Measurements from ENCODE around the gene ARID1B. TPM values are rescaled to one million over a fixed set of nuclear protein-coding genes. Genes with fewer than 3 reads are reported as not detected.

Gene ARID1B
- total RNA-seq, 1 experiment from 2014 or later: 58.8 TPM

- ChIA-PET POLR2A (interaction anchor here (0.5 kb wide), 1 partner anchor 108 kb away, joined by 4 read pairs; no protein-coding TSS in a partner anchor), CTCF (no interaction called here)
- Histone ChIP-seq H3K4me1 (no peaks in the 10 kb centered on the region), H3K4me3 (ENCODE audit: low read depth, low read length) (no peak overlapping the region), H3K27me3 (replicated peaks; ENCODE audit: control insufficient read depth, insufficient read depth, low read length) (no peaks in the 10 kb centered on the region), H3K36me3 (ENCODE audit: control insufficient read depth, insufficient read depth, low read length) (no peaks in the 10 kb centered on the region), H3K9me3 (no peaks in the 10 kb centered on the region)
- Mint-ChIP-seq H3K4me1 (ENCODE audit: low read depth, unreplicated experiment) (no peaks in the 10 kb centered on the region), H3K27me3 (ENCODE audit: insufficient read depth, unreplicated experiment) (no peaks in the 10 kb centered on the region), H3K27ac (ENCODE audit: unreplicated experiment) (no peak overlapping the region), H3K4me3 (ENCODE audit: unreplicated experiment) (no peak overlapping the region), H3K36me3 (ENCODE audit: insufficient read depth, unreplicated experiment) (peaks cover 36% of the 10 kb centered on the region), H3K9me3 (ENCODE audit: unreplicated experiment) (no peaks in the 10 kb centered on the region)
- TF ChIP-seq CTCF (IDR thresholded peaks at IDR 0.05; ENCODE audit: insufficient read depth in 1 of 2, low read depth in 1 of 2, low read length in 1 of 2, severe bottlenecking in 1 of 2, unreplicated experiment in 1 of 2): no peak
- BruUV-seq (replicated peaks): no TSS peak
- no peak for DNase-seq
- intact Hi-C loops (cut with micrococcal nuclease; ENCODE audit: unreplicated experiment): no loop called here
These were observed 395.1 kb downstream of the ARID1B start for GRCh38 chr6:157172231-157172701.

- BruUV-seq (replicated peaks): no TSS peak
- no peak overlapping the region for H3K4me3 Mint-ChIP-seq (ENCODE audit: unreplicated experiment)
- no peaks in the 10 kb centered on the region for H3K4me1 Mint-ChIP-seq (ENCODE audit: low read depth, unreplicated experiment)
- no peak for DNase-seq
- H3K9me3 ChIP-seq: no peaks in the 10 kb centered on the region
- H3K36me3 Mint-ChIP-seq (ENCODE audit: insufficient read depth, unreplicated experiment): peaks cover 29% of the 10 kb centered on the region
- ChIA-PET CTCF (no interaction called here), POLR2A (interaction anchor here (0.5 kb wide), 1 partner anchor 109 kb away, joined by 4 read pairs; no protein-coding TSS in a partner anchor)
- no peaks in the 10 kb centered on the region for H3K27me3 ChIP-seq (replicated peaks; ENCODE audit: control insufficient read depth, insufficient read depth, low read length)
- no peaks in the 10 kb centered on the region for H3K36me3 ChIP-seq (ENCODE audit: control insufficient read depth, insufficient read depth, low read length)
- H3K27me3 Mint-ChIP-seq (ENCODE audit: insufficient read depth, unreplicated experiment): no peaks in the 10 kb centered on the region
- H3K9me3 Mint-ChIP-seq (ENCODE audit: unreplicated experiment): no peaks in the 10 kb centered on the region
- no peak overlapping the region for H3K4me3 ChIP-seq (ENCODE audit: low read depth, low read length)
- no peaks in the 10 kb centered on the region for H3K4me1 ChIP-seq
- no peak for TF ChIP-seq CTCF (IDR thresholded peaks at IDR 0.05; ENCODE audit: insufficient read depth in 1 of 2, low read depth in 1 of 2, low read length in 1 of 2, severe bottlenecking in 1 of 2, unreplicated experiment in 1 of 2)
- no peak overlapping the region for H3K27ac Mint-ChIP-seq (ENCODE audit: unreplicated experiment)
- intact Hi-C loops (cut with micrococcal nuclease; ENCODE audit: unreplicated experiment): no loop called here
These were observed 395.8 kb downstream of the ARID1B start for GRCh38 chr6:157172830-157173536.

- no peak for DNase-seq
- Histone ChIP-seq H3K4me1 (no peaks in the 10 kb centered on the region), H3K27me3 (replicated peaks; ENCODE audit: control insufficient read depth, insufficient read depth, low read length) (no peaks in the 10 kb centered on the region), H3K4me3 (ENCODE audit: low read depth, low read length) (no peak overlapping the region), H3K36me3 (ENCODE audit: control insufficient read depth, insufficient read depth, low read length) (no peaks in the 10 kb centered on the region), H3K9me3 (no peaks in the 10 kb centered on the region)
- Mint-ChIP-seq H3K27me3 (ENCODE audit: insufficient read depth, unreplicated experiment) (no peaks in the 10 kb centered on the region), H3K36me3 (ENCODE audit: insufficient read depth, unreplicated experiment) (peaks cover 27% of the 10 kb centered on the region), H3K4me1 (ENCODE audit: low read depth, unreplicated experiment) (no peaks in the 10 kb centered on the region), H3K4me3 (ENCODE audit: unreplicated experiment) (no peak overlapping the region), H3K27ac (ENCODE audit: unreplicated experiment) (no peak overlapping the region), H3K9me3 (ENCODE audit: unreplicated experiment) (no peaks in the 10 kb centered on the region)
- no peak for TF ChIP-seq CTCF (IDR thresholded peaks at IDR 0.05; ENCODE audit: insufficient read depth in 1 of 2, low read depth in 1 of 2, low read length in 1 of 2, severe bottlenecking in 1 of 2, unreplicated experiment in 1 of 2)
- BruUV-seq (replicated peaks): no TSS peak
- intact Hi-C loops (cut with micrococcal nuclease; ENCODE audit: unreplicated experiment): no loop called here
- ChIA-PET CTCF (no interaction called here), POLR2A (no interaction called here)
These were observed 396.6 kb downstream of the ARID1B start for GRCh38 chr6:157173776-157174175.

Data from Caco-2 (cell line).